ENCODE results near the gene LRRC57.

LRRC57 gene

GRCh38 chr15:42495361-42496212, 53.0 kb downstream of the LRRC57 start, which contains the start of gene SNAP23:
Gene SNAP23, plus strand, starts transcription at chr15:42495634. Its CDS starts 16,213 bp downstream, at chr15:42511847.
- DNase-seq: peak; percentile 94
- in situ Hi-C loops (cut with HindIII; ENCODE audit: low pct_ligation_motif_present, low pct_unique_long_range_greater_than_20kb, low sequenced_read_pairs): no loop called here

DNA sequence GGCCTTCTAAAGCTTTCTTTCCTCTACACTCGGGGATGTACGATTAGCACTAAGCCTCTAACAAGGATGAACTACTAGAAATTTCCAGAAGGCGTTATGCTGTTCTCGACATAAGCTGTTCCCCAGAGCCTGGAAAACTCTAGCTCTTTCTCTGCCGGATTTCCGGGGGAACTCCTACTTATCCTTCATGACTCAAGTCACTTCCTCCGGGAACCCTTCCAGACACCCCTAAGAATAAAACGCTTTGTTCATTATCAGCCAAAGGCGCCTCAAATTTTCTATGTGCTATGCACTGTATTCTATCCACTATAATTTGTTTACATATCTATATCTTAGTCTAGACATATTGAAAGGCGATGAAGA, 53.6 kb downstream of the LRRC57 start:
- in situ Hi-C loops (cut with HindIII; ENCODE audit: low pct_ligation_motif_present, low pct_unique_long_range_greater_than_20kb, low sequenced_read_pairs): no loop called here
- DNase-seq: peak; percentile 76

- in situ Hi-C loops (cut with HindIII; ENCODE audit: low pct_ligation_motif_present, low pct_unique_long_range_greater_than_20kb, low sequenced_read_pairs): no loop called here
- no peak for DNase-seq
These were observed 54.9 kb downstream of the LRRC57 start for GRCh38 chr15:42493679-42494078.

DNA sequence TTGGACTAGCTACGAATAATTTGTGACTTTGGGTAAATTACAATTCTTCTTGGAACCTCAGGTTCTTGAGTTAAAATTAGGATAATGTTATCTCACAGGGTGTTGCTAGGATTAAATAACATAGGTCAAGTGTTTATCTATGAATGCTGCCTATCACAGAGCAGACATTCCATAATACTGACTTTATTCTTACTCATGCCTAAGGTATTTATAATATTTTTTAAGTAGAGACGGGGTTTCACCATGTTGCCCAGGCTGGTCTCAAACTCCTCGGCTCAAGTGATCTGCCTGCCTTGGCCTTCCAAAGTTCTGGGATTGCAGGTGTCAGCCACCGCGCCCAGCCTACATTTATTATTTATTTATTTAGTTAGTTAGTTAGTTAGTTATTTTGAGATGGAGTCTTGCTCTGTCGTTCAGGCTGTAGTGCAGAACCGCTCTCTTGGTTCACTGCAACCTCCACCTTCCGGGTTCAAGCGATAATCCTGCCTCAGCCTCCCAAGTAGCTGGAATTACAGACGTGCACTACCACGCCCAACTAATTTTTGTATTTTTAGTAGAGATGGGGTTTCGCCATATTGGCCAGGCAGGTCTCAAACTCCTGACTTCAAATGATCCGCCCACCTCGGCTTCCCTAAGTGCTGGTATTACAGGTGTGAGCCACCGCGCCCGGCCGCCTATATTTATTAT, 56.9 kb downstream of the LRRC57 start:
- in situ Hi-C loops (cut with HindIII; ENCODE audit: low pct_ligation_motif_present, low pct_unique_long_range_greater_than_20kb, low sequenced_read_pairs): no loop called here
- peak; percentile 75 for DNase-seq

DNA sequence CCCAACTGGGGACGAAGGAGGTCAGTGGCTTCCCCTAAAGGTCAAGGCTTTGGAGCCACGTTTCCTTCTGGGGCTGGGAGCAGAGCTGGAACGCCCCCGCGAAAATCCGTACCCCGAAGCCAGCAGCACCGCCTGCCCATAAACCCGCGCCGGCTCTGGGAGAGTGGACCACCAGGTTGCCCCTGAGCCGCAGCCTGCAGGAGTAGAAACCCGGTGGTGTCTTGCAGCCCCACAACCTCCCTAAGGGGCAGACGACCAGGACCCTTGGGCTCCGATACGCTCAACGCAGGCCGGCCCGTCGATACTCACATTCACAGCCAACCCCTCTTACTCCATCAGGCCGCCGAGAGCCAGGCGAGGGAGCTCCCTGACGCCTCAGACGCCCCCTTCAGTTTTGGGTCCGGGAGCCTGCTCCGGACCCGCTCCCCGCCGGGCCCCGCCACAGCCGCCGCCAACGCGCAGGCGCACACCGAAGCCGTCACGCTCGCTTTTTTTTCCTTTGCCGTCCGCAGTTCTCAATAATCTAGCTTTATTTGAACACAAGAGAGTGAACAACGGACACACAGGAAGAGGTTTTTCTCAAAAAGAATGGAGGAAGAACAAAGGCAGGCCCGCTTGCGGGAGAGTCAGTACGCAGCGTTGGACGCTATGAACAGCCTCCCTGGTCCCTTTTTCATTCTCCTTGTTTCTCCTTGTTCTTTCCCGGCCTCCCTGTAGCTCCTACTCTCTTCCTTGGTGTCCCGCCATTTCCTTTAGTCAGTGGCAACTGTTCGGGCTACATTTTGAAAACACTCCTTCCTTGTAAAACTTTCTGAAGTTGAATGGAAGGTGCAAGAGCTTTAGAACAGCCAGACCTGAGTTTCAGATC, 57.7 kb downstream of the LRRC57 start, which contains the start of gene ZNF106:
ZNF106 (minus strand) TSS at position 471 of the 868 bp plus-strand sequence. CDS start 18,852 bp downstream, outside the sequence.
- in situ Hi-C loops (cut with HindIII; ENCODE audit: low pct_ligation_motif_present, low pct_unique_long_range_greater_than_20kb, low sequenced_read_pairs): no loop called here

GRCh38 chr15:42490291-42490670, 58.3 kb downstream of the LRRC57 start:
- in situ Hi-C loops (cut with HindIII; ENCODE audit: low pct_ligation_motif_present, low pct_unique_long_range_greater_than_20kb, low sequenced_read_pairs): no loop called here
- no peak for DNase-seq

More for the DNA sequence above, 57.7 kb downstream of the LRRC57 start, which contains the start of gene ZNF106:
- peak; percentile 92 for DNase-seq

All from ACHN (cell line).